Brain microvascular endothelial cell (primary cell): ENCODE measurements around the gene HERC2.
"Not testable (repeated sequence)": the region's sequence is repeated elsewhere in the genome, so short reads cannot be mapped to it uniquely, and the experiment has no call there.

Experiments used
- DNase-seq: peaks from one replicate; pipeline ENCODE4 v3.0.0-alpha.2; 2020
- H3K27ac ChIP-seq: fragments of 250-450 bp; sonication (Bioruptor Pico); 2 replicates; pipeline ENCODE4 v1.5.1; 2020; ENCODE audit warnings: mild to moderate bottlenecking, moderate library complexity
- H3K27me3 ChIP-seq: fragments of 250-450 bp; sonication (Bioruptor Pico); replicated peaks from 2 replicates; pipeline ENCODE4 v1.5.1; 2020; ENCODE audit warnings: mild to moderate bottlenecking
- H3K36me3 ChIP-seq: fragments of 250-450 bp; sonication (Bioruptor Pico); replicated peaks from 2 replicates; pipeline ENCODE4 v1.5.1; 2020; ENCODE audit warnings: mild to moderate bottlenecking
- H3K4me3 ChIP-seq: 2 replicates; pipeline ENCODE4 v1.5.1; 2011; ENCODE audit warnings: low read depth, mild to moderate bottlenecking, control low read depth, low read length, moderate library complexity
- in situ Hi-C: cut with HindIII; loops from 2 replicates; pipeline ENCODE4 v1.10.0; 2017; ENCODE audit warnings: low sequenced_read_pairs, low pct_ligation_motif_present
- TF ChIP-seq, protein P1 (sequence below): IDR thresholded peaks from 2 replicates; pipeline ENCODE4 v1.5.1; 2011; ENCODE audit warnings: low read depth, mild to moderate bottlenecking, moderate library complexity, low read length, control low read depth, inconsistent platforms; ENCODE audit errors: missing control alignments

Gene HERC2

GRCh38 chr15:28228096-28228495, 93.9 kb downstream of the HERC2 start:
- TF ChIP-seq, protein P1, sequence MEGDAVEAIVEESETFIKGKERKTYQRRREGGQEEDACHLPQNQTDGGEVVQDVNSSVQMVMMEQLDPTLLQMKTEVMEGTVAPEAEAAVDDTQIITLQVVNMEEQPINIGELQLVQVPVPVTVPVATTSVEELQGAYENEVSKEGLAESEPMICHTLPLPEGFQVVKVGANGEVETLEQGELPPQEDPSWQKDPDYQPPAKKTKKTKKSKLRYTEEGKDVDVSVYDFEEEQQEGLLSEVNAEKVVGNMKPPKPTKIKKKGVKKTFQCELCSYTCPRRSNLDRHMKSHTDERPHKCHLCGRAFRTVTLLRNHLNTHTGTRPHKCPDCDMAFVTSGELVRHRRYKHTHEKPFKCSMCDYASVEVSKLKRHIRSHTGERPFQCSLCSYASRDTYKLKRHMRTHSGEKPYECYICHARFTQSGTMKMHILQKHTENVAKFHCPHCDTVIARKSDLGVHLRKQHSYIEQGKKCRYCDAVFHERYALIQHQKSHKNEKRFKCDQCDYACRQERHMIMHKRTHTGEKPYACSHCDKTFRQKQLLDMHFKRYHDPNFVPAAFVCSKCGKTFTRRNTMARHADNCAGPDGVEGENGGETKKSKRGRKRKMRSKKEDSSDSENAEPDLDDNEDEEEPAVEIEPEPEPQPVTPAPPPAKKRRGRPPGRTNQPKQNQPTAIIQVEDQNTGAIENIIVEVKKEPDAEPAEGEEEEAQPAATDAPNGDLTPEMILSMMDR: no peak
- Histone ChIP-seq H3K4me3 (no peak overlapping the region), H3K36me3 (peaks cover 9% of the 10 kb centered on the region), H3K27ac (no peak overlapping the region), H3K27me3 (no peaks in the 10 kb centered on the region)
- in situ Hi-C loops: no loop called here
- DNase-seq: no peak

GRCh38 chr15:28227303-28227702, 94.7 kb downstream of the HERC2 start:
- H3K27ac ChIP-seq, H3K27me3 ChIP-seq, H3K36me3 ChIP-seq, H3K4me3 ChIP-seq, in situ Hi-C loops: not testable (repeated sequence)
- TF ChIP-seq, protein P1: peak; percentile 60
- peak; percentile 19 for DNase-seq

GRCh38 chr15:28222612-28223011, 99.4 kb downstream of the HERC2 start:
- H3K27ac ChIP-seq, DNase-seq, H3K4me3 ChIP-seq, in situ Hi-C loops, H3K27me3 ChIP-seq: not testable (repeated sequence)
- H3K36me3 ChIP-seq: peaks cover 15% of the 10 kb centered on the region

GRCh38 chr15:28221696-28222095, 100.3 kb downstream of the HERC2 start:
- in situ Hi-C loops, DNase-seq, H3K4me3 ChIP-seq, H3K27ac ChIP-seq, H3K27me3 ChIP-seq: not testable (repeated sequence)
- H3K36me3 ChIP-seq: peaks cover 17% of the 10 kb centered on the region

- peaks cover 17% of the 10 kb centered on the region for H3K36me3 ChIP-seq
- TF ChIP-seq, protein P1: no peak
- in situ Hi-C loops: no loop called here
- H3K27me3 ChIP-seq: no peaks in the 10 kb centered on the region
- DNase-seq: no peak
- H3K4me3 ChIP-seq: no peak overlapping the region
- no peak overlapping the region for H3K27ac ChIP-seq
Observed at GRCh38 chr15:28219116-28219515, 102.9 kb downstream of the HERC2 start.

- H3K27ac ChIP-seq, H3K27me3 ChIP-seq, DNase-seq, in situ Hi-C loops, H3K4me3 ChIP-seq: not testable (repeated sequence)
- H3K36me3 ChIP-seq: peaks cover 17% of the 10 kb centered on the region
Observed at GRCh38 chr15:28216946-28217546, 104.9 kb downstream of the HERC2 start.

GRCh38 chr15:28215521-28215920, 106.5 kb downstream of the HERC2 start:
- H3K4me3 ChIP-seq, H3K27me3 ChIP-seq, H3K27ac ChIP-seq, DNase-seq, in situ Hi-C loops: not testable (repeated sequence)
- H3K36me3 ChIP-seq: peaks cover 17% of the 10 kb centered on the region

DNA sequence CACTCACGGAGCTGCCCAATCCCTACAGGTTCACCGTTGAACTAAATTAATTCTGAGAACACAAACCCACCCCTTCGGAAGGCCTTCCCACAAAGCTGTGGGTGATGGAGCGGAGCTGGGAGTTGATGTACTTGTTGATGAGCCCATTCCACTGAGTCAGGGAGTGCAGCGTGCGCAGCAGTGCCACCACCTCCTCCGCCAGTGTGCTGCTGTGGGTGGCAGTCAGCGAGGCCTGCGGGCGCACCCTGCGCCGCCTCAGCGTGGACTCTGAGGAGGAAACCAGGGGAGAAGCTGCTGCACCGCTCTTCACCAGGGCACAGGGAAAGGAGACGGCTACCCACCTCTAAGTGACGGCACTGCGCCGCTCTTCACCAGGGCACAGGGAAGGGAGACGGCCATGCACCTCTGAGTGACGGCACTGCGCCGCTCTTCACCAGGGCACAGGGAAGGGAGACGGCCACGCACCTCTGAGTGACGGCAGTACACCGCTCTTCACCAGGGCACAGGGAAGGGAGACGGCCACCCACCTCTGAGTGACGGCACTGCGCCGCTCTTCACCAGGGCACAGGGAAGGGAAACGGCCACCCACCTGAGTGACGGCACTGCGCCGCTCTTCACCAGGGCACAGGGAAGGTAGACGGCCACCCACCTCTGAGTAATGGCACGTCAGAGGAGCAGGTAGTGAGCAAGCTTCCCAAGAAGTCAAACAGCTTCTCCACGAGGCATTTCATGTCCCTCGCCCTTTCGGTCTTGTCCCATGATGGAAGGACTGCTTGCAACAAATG, 107.8 kb downstream of the HERC2 start:
- H3K36me3 ChIP-seq, DNase-seq, H3K4me3 ChIP-seq, H3K27me3 ChIP-seq, H3K27ac ChIP-seq, in situ Hi-C loops: not testable (repeated sequence)

- in situ Hi-C loops, H3K27me3 ChIP-seq, H3K4me3 ChIP-seq, DNase-seq, H3K36me3 ChIP-seq, H3K27ac ChIP-seq: not testable (repeated sequence)
Observed at GRCh38 chr15:28213393-28213792, 108.6 kb downstream of the HERC2 start.
